ENCODE results near the gene FAF1. TPM values are rescaled to one million over a fixed set of nuclear protein-coding genes. Genes with fewer than 3 reads are reported as not detected.

Gene FAF1
- total and polyA plus RNA-seq, 4 donors = 8.6 to 45.0 (median 18.2) TPM

- TF ChIP-seq ZBTB33 (IDR thresholded peaks at IDR 0.05) (no peak), RAD21 (IDR thresholded peaks at IDR 0.05) (no peak)
Observed at GRCh38 chr1:50634251-50634650, 325.8 kb downstream of the FAF1 start (continued).

- Histone ChIP-seq H3K4me3 (ENCODE audit: low read depth in 1 of 3, low read length in 3 of 3) (no peak overlapping the region), H3K9me3 (ENCODE audit: control insufficient read depth in 4 of 4, low read length in 3 of 4) (no peaks in the 10 kb centered on the region), H3K4me1 (ENCODE audit: control insufficient read depth in 4 of 4, insufficient read depth in 4 of 4, low read length in 3 of 4) (no peaks in the 10 kb centered on the region), H3K27ac (ENCODE audit: low read depth in 1 of 2, low read length in 2 of 2) (no peak overlapping the region), H3K36me3 (ENCODE audit: control insufficient read depth in 4 of 4, insufficient read depth in 3 of 4, low read depth in 1 of 4, low read length in 3 of 4) (no peaks in the 10 kb centered on the region), H3K27me3 (ENCODE audit: control insufficient read depth in 4 of 4, insufficient read depth in 4 of 4, low read length in 3 of 4) (no peaks in the 10 kb centered on the region), H3K9ac (ENCODE audit: low read depth in 1 of 2, low read length in 2 of 2) (no peak overlapping the region)
- no peak for DNase-seq (ENCODE audit: low spot score)
- WGBS = 90% methylated on average over 6 of the region's 6 CpGs
- TF ChIP-seq FOXA1 (IDR thresholded peaks at IDR 0.05) = no peak
- TF ChIP-seq RAD21 (IDR thresholded peaks at IDR 0.05) = no peak
- TF ChIP-seq NR2F2 (IDR thresholded peaks at IDR 0.05) = no peak
- no peak for TF ChIP-seq TAF1 (conservative IDR thresholded peaks at IDR 0.05)
- no peak for TF ChIP-seq JUND (IDR thresholded peaks at IDR 0.05)
- TF ChIP-seq FOXA2 (IDR thresholded peaks at IDR 0.05) = no peak
- no peak for TF ChIP-seq YY1 (IDR thresholded peaks at IDR 0.05)
- no peak for TF ChIP-seq CTCF (IDR thresholded peaks at IDR 0.05; ENCODE audit: low read depth, low read length, missing input control)
- TF ChIP-seq RXRA (IDR thresholded peaks at IDR 0.05) = no peak
- TF ChIP-seq GABPA (IDR thresholded peaks at IDR 0.05 in 1 of 2, conservative IDR thresholded peaks at IDR 0.05 in 1 of 2) = no peak
- no peak for TF ChIP-seq HNF4G (IDR thresholded peaks at IDR 0.05)
- no peak for TF ChIP-seq ATF3 (IDR thresholded peaks at IDR 0.05)
- no peak for TF ChIP-seq HNF4A (conservative IDR thresholded peaks at IDR 0.05)
- no peak for TF ChIP-seq EGR1 (IDR thresholded peaks at IDR 0.05; ENCODE audit: low read depth in 2 of 2)
- no peak for TF ChIP-seq REST (IDR thresholded peaks at IDR 0.05)
- TF ChIP-seq MAX (IDR thresholded peaks at IDR 0.05) = no peak
Observed at GRCh38 chr1:50633465-50633864, 326.6 kb downstream of the FAF1 start.

All from liver (tissue), 9 donors.